Muscle layer of colon (tissue), 2 donors: ENCODE results near the gene ARSG.
"Not testable (repeated sequence)": the region's sequence is repeated elsewhere in the genome, so short reads cannot be mapped to it uniquely, and the experiment has no call there.

ENCODE experiments used
- H3K27ac ChIP-seq: one replicate; pipeline ENCODE4 v1.7.0; 2013; ENCODE audit warnings: low read depth, mild to moderate bottlenecking, low read length, moderate library complexity
- H3K27me3 ChIP-seq, 2 donors: one replicate each; pipeline ENCODE4 v1.7.0; 2013; ENCODE audit warnings: low read length in 2 of 2, mild to moderate bottlenecking in 2 of 2; ENCODE audit not compliant: insufficient read depth in 2 of 2, control insufficient read depth in 1 of 2
- H3K36me3 ChIP-seq: one replicate; pipeline ENCODE4 v1.7.0; 2013; ENCODE audit warnings: mild to moderate bottlenecking, low read length; ENCODE audit not compliant: insufficient read depth
- H3K4me1 ChIP-seq: one replicate; pipeline ENCODE4 v1.7.0; 2013; ENCODE audit warnings: mild to moderate bottlenecking, low read length; ENCODE audit not compliant: insufficient read depth
- H3K4me3 ChIP-seq, 2 donors: one replicate each; pipeline ENCODE4 v1.7.0; 2013; ENCODE audit warnings: low read length in 2 of 2, low read depth in 1 of 2, mild to moderate bottlenecking in 1 of 2, moderate library complexity in 1 of 2
- H3K9ac ChIP-seq: one replicate; pipeline ENCODE4 v1.7.0; 2013; ENCODE audit warnings: low read length
- H3K9me3 ChIP-seq: one replicate; pipeline ENCODE4 v1.7.0; 2013; ENCODE audit warnings: mild to moderate bottlenecking, low read length
- donor health status: abdominal sarcoma.
- donor health status: Adenocarcinoma of cecum.

ARSG gene

GRCh38 chr17:68290955-68291835 is at the start of gene ARSG, which contains the start of gene SLC16A6:
ARSG (plus strand) TSS chr17:68291495; CDS start chr17:68307494, 15,999 bp downstream.
SLC16A6 (minus strand) TSS chr17:68291127; CDS start chr17:68278320, 12,807 bp downstream.
- no peaks in the 10 kb centered on the region for H3K36me3 ChIP-seq
- H3K4me1 ChIP-seq: peaks cover 13% of the 10 kb centered on the region
- no peaks in the 10 kb centered on the region for H3K9me3 ChIP-seq
- peak within 1 kb of the TSS; percentile 55 to 58 for H3K4me3 ChIP-seq
- H3K9ac ChIP-seq: no peak within 1 kb of the TSS
- no peak within 1 kb of the TSS for H3K27ac ChIP-seq
- H3K27me3 ChIP-seq: peaks cover 31 to 42% of the 10 kb centered on the region in 2 donors

GRCh38 chr17:68246271-68247028 is 44.8 kb upstream of the ARSG start:
- peaks cover 4% of the 10 kb centered on the region for H3K36me3 ChIP-seq
- H3K27ac ChIP-seq: no peak overlapping the region
- peak overlapping the region in 1 of 2 donors; percentile 71 for H3K4me3 ChIP-seq
- no peaks in the 10 kb centered on the region for H3K9me3 ChIP-seq
- H3K27me3 ChIP-seq: no peaks in the 10 kb centered on the region
- H3K9ac ChIP-seq: no peak overlapping the region
- H3K4me1 ChIP-seq: peaks cover 7% of the 10 kb centered on the region

- Histone ChIP-seq H3K27ac (peak within 1 kb of the TSS; percentile 98), H3K9me3 (no peaks in the 10 kb centered on the region), H3K9ac (peak within 1 kb of the TSS; percentile 64), H3K4me1 (peaks cover 7% of the 10 kb centered on the region), H3K4me3 (peak within 1 kb of the TSS; percentile 71 to 88), H3K27me3 (no peaks in the 10 kb centered on the region), H3K36me3 (peaks cover 15% of the 10 kb centered on the region)
Measured at GRCh38 chr17:68247445-68248198, 43.7 kb upstream of the ARSG start, which contains the start of gene AMZ2. AMZ2 (plus strand) TSS chr17:68248043; CDS start chr17:68250188, 2,145 bp downstream.

GRCh38 chr17:68248199-68248825 is 43.0 kb upstream of the ARSG start:
- Histone ChIP-seq H3K36me3 (peaks cover 21% of the 10 kb centered on the region), H3K9ac (peak overlapping the region; percentile 64), H3K27ac (peak overlapping the region; percentile 98), H3K9me3 (no peaks in the 10 kb centered on the region), H3K4me3 (peak overlapping the region; percentile 71 to 88), H3K27me3 (no peaks in the 10 kb centered on the region), H3K4me1 (peaks cover 7% of the 10 kb centered on the region)

GRCh38 chr17:68248891-68249290 is 42.4 kb upstream of the ARSG start:
- no peaks in the 10 kb centered on the region for H3K27me3 ChIP-seq
- H3K9me3 ChIP-seq: no peaks in the 10 kb centered on the region
- H3K27ac ChIP-seq: peak overlapping the region; percentile 98
- peaks cover 7% of the 10 kb centered on the region for H3K4me1 ChIP-seq
- H3K9ac ChIP-seq: peak overlapping the region; percentile 64
- peak overlapping the region in 1 of 2 donors; percentile 71 for H3K4me3 ChIP-seq
- peaks cover 23% of the 10 kb centered on the region for H3K36me3 ChIP-seq

- Histone ChIP-seq H3K27ac (peak overlapping the region; percentile 98), H3K4me1 (peaks cover 7% of the 10 kb centered on the region), H3K4me3 (no peak overlapping the region), H3K9me3 (no peaks in the 10 kb centered on the region), H3K27me3 (no peaks in the 10 kb centered on the region), H3K9ac (no peak overlapping the region), H3K36me3 (peaks cover 28% of the 10 kb centered on the region)
Measured at GRCh38 chr17:68249354-68249765, 41.9 kb upstream of the ARSG start.

- not testable (repeated sequence) for H3K4me1 ChIP-seq, H3K27ac ChIP-seq, H3K4me3 ChIP-seq, H3K9me3 ChIP-seq, H3K27me3 ChIP-seq, H3K9ac ChIP-seq
- peaks cover 44% of the 10 kb centered on the region for H3K36me3 ChIP-seq
Measured at GRCh38 chr17:68253426-68253825, 37.9 kb upstream of the ARSG start.

GRCh38 chr17:68255151-68255550 is 36.1 kb upstream of the ARSG start:
- Histone ChIP-seq H3K4me3 (no peak overlapping the region), H3K27ac (no peak overlapping the region), H3K9ac (no peak overlapping the region), H3K9me3 (no peaks in the 10 kb centered on the region), H3K36me3 (peaks cover 44% of the 10 kb centered on the region), H3K4me1 (no peaks in the 10 kb centered on the region), H3K27me3 (no peaks in the 10 kb centered on the region)

- Histone ChIP-seq H3K27ac (no peak overlapping the region), H3K4me1 (no peaks in the 10 kb centered on the region), H3K27me3 (no peaks in the 10 kb centered on the region), H3K9me3 (no peaks in the 10 kb centered on the region), H3K36me3 (peaks cover 44% of the 10 kb centered on the region), H3K4me3 (no peak overlapping the region), H3K9ac (no peak overlapping the region)
Measured at GRCh38 chr17:68255731-68256538, 35.4 kb upstream of the ARSG start.

- H3K27me3 ChIP-seq, H3K4me1 ChIP-seq, H3K9me3 ChIP-seq, H3K4me3 ChIP-seq, H3K9ac ChIP-seq, H3K27ac ChIP-seq: not testable (repeated sequence)
- peaks cover 38% of the 10 kb centered on the region for H3K36me3 ChIP-seq
Measured at GRCh38 chr17:68256701-68257100, 34.6 kb upstream of the ARSG start.
